Measurements from ENCODE around the gene CHRNE. TPM values are rescaled to one million over a fixed set of nuclear protein-coding genes. Genes with fewer than 3 reads are reported as not detected.

Gene CHRNE
- polyA plus RNA-seq, 1 donor from 2014 or later, result 0.25 TPM

GRCh38 chr17:4852567-4853207, 50.2 kb downstream of the CHRNE start:
- Histone ChIP-seq H3K4me3 (ENCODE audit: low read length) (no peak overlapping the region), H3K4me2 (ENCODE audit: low read length) (no peak overlapping the region), H3F3A (ENCODE audit: insufficient read depth, low read length, poor library complexity, severe bottlenecking) (no peaks in the 10 kb centered on the region), H4K20me1 (ENCODE audit: insufficient read depth) (no peaks in the 10 kb centered on the region), H3K9ac (ENCODE audit: low read length) (no peak overlapping the region), H3K36me3 (ENCODE audit: insufficient read depth, low read length) (no peaks in the 10 kb centered on the region), H2AFZ (ENCODE audit: low read depth, low read length) (no peak overlapping the region), H3K9me2 (ENCODE audit: insufficient read depth, low read length) (no peaks in the 10 kb centered on the region), H3K27ac (ENCODE audit: low read length) (no peak overlapping the region), H3K79me2 (replicated peaks; ENCODE audit: insufficient read depth, low read length) (no peaks in the 10 kb centered on the region), H3K27me3 (ENCODE audit: insufficient read depth, low read depth, low read length) (no peaks in the 10 kb centered on the region), H3K9me3 (ENCODE audit: low read length) (no peaks in the 10 kb centered on the region)
- TF ChIP-seq EP300 (conservative IDR thresholded peaks at IDR 0.05; ENCODE audit: poor library complexity, severe bottlenecking), result no peak
- no peak for TF ChIP-seq SMC3 (conservative IDR thresholded peaks at IDR 0.05; ENCODE audit: poor library complexity)
- no peak for TF ChIP-seq TAF1 (IDR thresholded peaks at IDR 0.05; ENCODE audit: low read depth)
- no peak for TF ChIP-seq POLR2AphosphoS5 (IDR thresholded peaks at IDR 0.05)
- no peak for TF ChIP-seq EZH2 (IDR thresholded peaks at IDR 0.05; ENCODE audit: borderline replicate concordance, insufficient read depth, low read length, poor library complexity, severe bottlenecking)
- TF ChIP-seq CTCF (IDR thresholded peaks at IDR 0.05; ENCODE audit: poor library complexity, severe bottlenecking), result no peak
- no peak for TF ChIP-seq MXI1 (conservative IDR thresholded peaks at IDR 0.05; ENCODE audit: poor library complexity, severe bottlenecking)
- no peak for TF ChIP-seq RAD21 (conservative IDR thresholded peaks at IDR 0.05)
- TF ChIP-seq REST (IDR thresholded peaks at IDR 0.05; ENCODE audit: borderline replicate concordance), result no peak

- H3K9me3 ChIP-seq (ENCODE audit: low read length), result no peaks in the 10 kb centered on the region
- no peaks in the 10 kb centered on the region for H4K20me1 ChIP-seq (ENCODE audit: insufficient read depth)
- H3K9ac ChIP-seq (ENCODE audit: low read length), result no peak overlapping the region
Measured at GRCh38 chr17:4851084-4851483, 51.8 kb downstream of the CHRNE start.

More at GRCh38 chr17:4851084-4851483, 51.8 kb downstream of the CHRNE start:
- H3F3A ChIP-seq (ENCODE audit: insufficient read depth, low read length, poor library complexity, severe bottlenecking), result no peaks in the 10 kb centered on the region
- TF ChIP-seq EZH2 (IDR thresholded peaks at IDR 0.05; ENCODE audit: borderline replicate concordance, insufficient read depth, low read length, poor library complexity, severe bottlenecking), result no peak
- no peak for TF ChIP-seq TAF1 (IDR thresholded peaks at IDR 0.05; ENCODE audit: low read depth)
- no peak for TF ChIP-seq SMC3 (conservative IDR thresholded peaks at IDR 0.05; ENCODE audit: poor library complexity)
- TF ChIP-seq CTCF (IDR thresholded peaks at IDR 0.05; ENCODE audit: poor library complexity, severe bottlenecking), result no peak
- no peak for TF ChIP-seq RAD21 (conservative IDR thresholded peaks at IDR 0.05)
- no peak for TF ChIP-seq REST (IDR thresholded peaks at IDR 0.05; ENCODE audit: borderline replicate concordance)
- TF ChIP-seq EP300 (conservative IDR thresholded peaks at IDR 0.05; ENCODE audit: poor library complexity, severe bottlenecking), result no peak
- TF ChIP-seq MXI1 (conservative IDR thresholded peaks at IDR 0.05; ENCODE audit: poor library complexity, severe bottlenecking), result no peak
- no peak for TF ChIP-seq POLR2AphosphoS5 (IDR thresholded peaks at IDR 0.05)
- no peak overlapping the region for H3K4me3 ChIP-seq (ENCODE audit: low read length)
- no peak overlapping the region for H3K4me2 ChIP-seq (ENCODE audit: low read length)
- no peak overlapping the region for H3K27ac ChIP-seq (ENCODE audit: low read length)
- no peak overlapping the region for H2AFZ ChIP-seq (ENCODE audit: low read depth, low read length)
- no peaks in the 10 kb centered on the region for H3K36me3 ChIP-seq (ENCODE audit: insufficient read depth, low read length)
- no peaks in the 10 kb centered on the region for H3K27me3 ChIP-seq (ENCODE audit: insufficient read depth, low read depth, low read length)
- H3K79me2 ChIP-seq (replicated peaks; ENCODE audit: insufficient read depth, low read length), result peaks cover 5% of the 10 kb centered on the region
- H3K9me2 ChIP-seq (ENCODE audit: insufficient read depth, low read length), result no peaks in the 10 kb centered on the region

Data from neural cell (in vitro differentiated cells).